Astrocyte (in vitro differentiated cells and primary cell): ENCODE results near the gene AARS1. TPM values are rescaled to one million over a fixed set of nuclear protein-coding genes. Genes with fewer than 3 reads are reported as not detected.
"Not testable (repeated sequence)": the region's sequence is repeated elsewhere in the genome, so short reads cannot be mapped to it uniquely, and the experiment has no call there.

Source experiments
- DNase-seq: peaks from one replicate; pipeline ENCODE4 v3.0.0-alpha.2; 2010; ENCODE audit warnings: low read depth
- FAIRE-seq: peaks from 2 replicates; lab custom pipeline; 2011; peaks lifted over from hg19 to GRCh38; lab: Jason Lieb, UNC
- H2AFZ ChIP-seq: 2 replicates; pipeline ENCODE4 v1.6.0; 2012; ENCODE audit warnings: low read depth, low read length, inconsistent platforms
- H3K27ac ChIP-seq: 2 replicates; pipeline ENCODE4 v1.5.1; 2011; ENCODE audit warnings: low read depth, low read length, inconsistent platforms
- H3K27me3 ChIP-seq: 2 replicates; pipeline ENCODE4 v1.6.0; 2011; ENCODE audit warnings: low read length, inconsistent platforms; ENCODE audit not compliant: insufficient read depth
- H3K36me3 ChIP-seq: 2 replicates; pipeline ENCODE4 v1.5.1; 2011; ENCODE audit warnings: low read length, inconsistent platforms; ENCODE audit not compliant: insufficient read depth
- H3K4me1 ChIP-seq: 2 replicates; pipeline ENCODE4 v1.5.1; 2011; ENCODE audit warnings: low read length, inconsistent platforms; ENCODE audit not compliant: insufficient read depth
- H3K4me2 ChIP-seq: 2 replicates; pipeline ENCODE4 v1.6.0; 2012; ENCODE audit warnings: low read length, inconsistent platforms
- H3K4me3 ChIP-seq: 2 replicates; pipeline ENCODE4 v1.5.1; 2011; ENCODE audit warnings: low read depth, mild to moderate bottlenecking, low read length, inconsistent platforms; ENCODE audit not compliant: insufficient read depth
- H3K79me2 ChIP-seq: 2 replicates; pipeline ENCODE4 v1.6.0; 2012; ENCODE audit warnings: mild to moderate bottlenecking, low read length, inconsistent platforms; ENCODE audit not compliant: insufficient read depth
- H3K9ac ChIP-seq: 2 replicates; pipeline ENCODE4 v1.6.0; 2012; ENCODE audit warnings: mild to moderate bottlenecking, low read length, inconsistent platforms
- H3K9me3 ChIP-seq: 2 replicates; pipeline ENCODE4 v1.5.1; 2012; ENCODE audit warnings: low read depth, mild to moderate bottlenecking, low read length, inconsistent platforms; ENCODE audit not compliant: insufficient read depth
- H4K20me1 ChIP-seq: 2 replicates; pipeline ENCODE4 v1.6.0; 2012; ENCODE audit warnings: low read length, inconsistent platforms; ENCODE audit not compliant: insufficient read depth
- H3K27ac Mint-ChIP-seq: one replicate; pipeline ENCODE4 v1.8.0; 2021; ENCODE audit warnings: mild to moderate bottlenecking, mixed read lengths; ENCODE audit not compliant: unreplicated experiment
- H3K27me3 Mint-ChIP-seq: one replicate; pipeline ENCODE4 v1.8.0; 2021; ENCODE audit warnings: low read depth, mixed read lengths; ENCODE audit not compliant: unreplicated experiment
- H3K36me3 Mint-ChIP-seq: one replicate; pipeline ENCODE4 v1.8.0; 2021; ENCODE audit warnings: low read depth, mixed read lengths; ENCODE audit not compliant: unreplicated experiment
- H3K4me1 Mint-ChIP-seq: one replicate; pipeline ENCODE4 v1.8.0; 2021; ENCODE audit warnings: low read depth, mixed read lengths; ENCODE audit not compliant: unreplicated experiment
- H3K4me3 Mint-ChIP-seq: one replicate; pipeline ENCODE4 v1.8.0; 2021; ENCODE audit warnings: mild to moderate bottlenecking, moderate library complexity, mixed read lengths; ENCODE audit not compliant: unreplicated experiment
- H3K9me3 Mint-ChIP-seq: one replicate; pipeline ENCODE4 v1.8.0; 2021; ENCODE audit warnings: mild to moderate bottlenecking, mixed read lengths; ENCODE audit not compliant: unreplicated experiment
- CTCF ChIP-seq: IDR thresholded peaks from 2 replicates; pipeline ENCODE4 v1.5.1; 2011; ENCODE audit warnings: low read depth, mild to moderate bottlenecking, inconsistent platforms, low read length, moderate library complexity; ENCODE audit not compliant: insufficient read depth
- EZH2 ChIP-seq: IDR thresholded peaks from 2 replicates; pipeline ENCODE4 v1.6.1; 2012; ENCODE audit warnings: mild to moderate bottlenecking, low read length, inconsistent platforms; ENCODE audit not compliant: insufficient read depth
- total RNA-seq: library from RNA; stranded (reverse); gene quantifications from 2 replicates; pipeline ENCODE4 v1.2.1, GENCODE V29; 2021

AARS1 gene
- total RNA-seq, 1 donor from 2014 or later: 157 TPM

GRCh38 chr16:70251629-70252354, 37.5 kb downstream of the AARS1 start, which contains the start of gene EXOSC6:
Gene EXOSC6, minus strand, starts transcription at chr16:70251940. Its CDS starts 40 bp downstream, at chr16:70251900.
- Mint-ChIP-seq H3K36me3 (peaks cover 9% of the 10 kb centered on the region), H3K27ac (peak within 1 kb of the TSS; percentile 47), H3K4me1 (peaks cover 7% of the 10 kb centered on the region), H3K27me3 (no peaks in the 10 kb centered on the region), H3K4me3 (peak within 1 kb of the TSS; percentile 81), H3K9me3 (no peaks in the 10 kb centered on the region)
- H2AFZ ChIP-seq: peak within 1 kb of the TSS; percentile 47
- peak within 1 kb of the TSS; percentile 98 for H3K4me2 ChIP-seq
- H3K79me2 ChIP-seq: peaks cover 26% of the 10 kb centered on the region
- no peaks in the 10 kb centered on the region for H3K27me3 ChIP-seq
- peaks cover 19% of the 10 kb centered on the region for H3K36me3 ChIP-seq
- TF ChIP-seq CTCF (peak; percentile 72), EZH2 (no peak)
- peaks cover 15% of the 10 kb centered on the region for H3K4me1 ChIP-seq
- no peaks in the 10 kb centered on the region for H3K9me3 ChIP-seq
- H4K20me1 ChIP-seq: peaks cover 46% of the 10 kb centered on the region
- peak within 1 kb of the TSS; percentile 88 for H3K9ac ChIP-seq
- peak; percentile 86 for DNase-seq
- H3K4me3 ChIP-seq: peak within 1 kb of the TSS; percentile 76
- H3K27ac ChIP-seq: peak within 1 kb of the TSS; percentile 85
- FAIRE-seq: no peak

- H3K36me3 Mint-ChIP-seq: peaks cover 9% of the 10 kb centered on the region
- H3K4me3 ChIP-seq: peak overlapping the region; percentile 76
- peaks cover 17% of the 10 kb centered on the region for H3K36me3 ChIP-seq
- peak overlapping the region; percentile 98 for H3K4me2 ChIP-seq
- no peaks in the 10 kb centered on the region for H3K9me3 Mint-ChIP-seq
- FAIRE-seq (no peak), DNase-seq (peak; percentile 39)
- TF ChIP-seq EZH2: no peak
- no peak for TF ChIP-seq CTCF
- peak overlapping the region; percentile 81 for H3K4me3 Mint-ChIP-seq
- peaks cover 43% of the 10 kb centered on the region for H4K20me1 ChIP-seq
- H3K79me2 ChIP-seq: peaks cover 26% of the 10 kb centered on the region
- H3K4me1 ChIP-seq: peaks cover 15% of the 10 kb centered on the region
- H2AFZ ChIP-seq: peak overlapping the region; percentile 26
- H3K4me1 Mint-ChIP-seq: peaks cover 7% of the 10 kb centered on the region
- H3K9me3 ChIP-seq: no peaks in the 10 kb centered on the region
- H3K27me3 ChIP-seq: no peaks in the 10 kb centered on the region
- H3K27me3 Mint-ChIP-seq: no peaks in the 10 kb centered on the region
- peak overlapping the region; percentile 56 for H3K27ac ChIP-seq
- H3K9ac ChIP-seq: peak overlapping the region; percentile 88
- H3K27ac Mint-ChIP-seq: peak overlapping the region; percentile 47
Measured at GRCh38 chr16:70250748-70251628, 38.3 kb downstream of the AARS1 start.

GRCh38 chr16:70249697-70250096, 39.6 kb downstream of the AARS1 start:
- H3K4me1 ChIP-seq: peaks cover 13% of the 10 kb centered on the region
- H4K20me1 ChIP-seq: peaks cover 35% of the 10 kb centered on the region
- H3K4me2 ChIP-seq: peak overlapping the region; percentile 67
- H2AFZ ChIP-seq, H3K27me3 ChIP-seq, H3K9me3 Mint-ChIP-seq, H3K4me1 Mint-ChIP-seq, H3K9ac ChIP-seq, H3K27me3 Mint-ChIP-seq, FAIRE-seq, H3K27ac ChIP-seq, DNase-seq, H3K36me3 Mint-ChIP-seq, H3K9me3 ChIP-seq, H3K27ac Mint-ChIP-seq: not testable (repeated sequence)
- H3K4me3 ChIP-seq: peak overlapping the region; percentile 44
- H3K4me3 Mint-ChIP-seq: peak overlapping the region; percentile 8
- H3K36me3 ChIP-seq: peaks cover 12% of the 10 kb centered on the region
- H3K79me2 ChIP-seq: peaks cover 26% of the 10 kb centered on the region

GRCh38 chr16:70238773-70239172, 50.5 kb downstream of the AARS1 start:
- H3K27ac Mint-ChIP-seq, H3K27me3 ChIP-seq, H4K20me1 ChIP-seq, DNase-seq, H2AFZ ChIP-seq, H3K4me1 ChIP-seq, H3K27ac ChIP-seq, H3K4me3 Mint-ChIP-seq, H3K36me3 ChIP-seq, H3K4me3 ChIP-seq, H3K9me3 ChIP-seq, H3K9ac ChIP-seq, H3K4me2 ChIP-seq, H3K27me3 Mint-ChIP-seq, H3K4me1 Mint-ChIP-seq, H3K9me3 Mint-ChIP-seq, H3K79me2 ChIP-seq, H3K36me3 Mint-ChIP-seq, FAIRE-seq: not testable (repeated sequence)
